HCT116 (cell line): ENCODE data around the gene CCL1. TPM values are rescaled to one million over a fixed set of nuclear protein-coding genes. Genes with fewer than 3 reads are reported as not detected.

Source experiments
- ATAC-seq: fragments of 200-7000 bp; cut with Tn5 transposase; 2 replicates; pipeline ENCODE4 v1.9.1; 2020; ENCODE audit warnings: mild to moderate bottlenecking, moderate library complexity
- BruUV-seq: library from RNA; stranded (reverse); fragments of 400-500 nt; replicated peaks from 2 replicates; lab custom pipeline; 2021; lab: Mats Ljungman, UMichigan
- CTCF ChIA-PET: fragments of 300-600 bp; sonication (Branson Sonifier 250); formaldehyde crosslinking; loops from one replicate; lab custom pipeline; 2021; ENCODE audit warnings: antibody characterized with exemption; lab: Charles Lee
- POLR2A ChIA-PET: fragments of 300-600, 350-600 bp; sonication (Branson Sonifier 250); formaldehyde crosslinking; loops from one replicate; lab custom pipeline; 2021; ENCODE audit warnings: antibody characterized with exemption; lab: Charles Lee
- RAD21 ChIA-PET, 2 experiments: fragments of 300-600 bp; sonication (Branson Sonifier 250); formaldehyde crosslinking; loops; one replicate each; lab custom pipeline; 2023; ENCODE audit warnings: low total read pairs in 2 of 2; ENCODE audit not compliant: uncharacterized antibody in 2 of 2, unreplicated experiment in 2 of 2, low non-redundant PET in 1 of 2; lab: Charles Lee
- DNase-seq: peaks from one replicate; pipeline ENCODE4 v3.0.0-alpha.2; 2010; ENCODE audit warnings: low read depth, low spot score
- H2AFZ ChIP-seq: fragments of 200-600 bp; shearing (Covaris generic), sonication (generic); 2 replicates; pipeline ENCODE4 v1.6.1; 2017; ENCODE audit warnings: low read depth, mixed run types, mixed read lengths, antibody characterized with exemption, low read length; ENCODE audit not compliant: poor library complexity, severe bottlenecking
- H3K27ac ChIP-seq: 2 replicates; pipeline ENCODE4 v1.5.1; 2012; ENCODE audit warnings: low read depth, low read length
- H3K27me3 ChIP-seq: fragments of 200-600 bp; sonication (generic); 2 replicates; pipeline ENCODE4 v1.6.1; 2016; ENCODE audit warnings: mixed run types, low read length, mixed read lengths; ENCODE audit not compliant: insufficient read depth
- H3K36me3 ChIP-seq, 2 experiments: fragments of 200-500 bp in 1 of 2; fragments of 200-600 bp in 1 of 2; sonication (Bioruptor generic) in 1 of 2; sonication (generic) in 1 of 2; 2 replicates each; pipeline versions ENCODE4 v1.5.1 to v1.6.1; 2014 to 2016; ENCODE audit warnings: low read length in 2 of 2, inconsistent platforms in 1 of 2, mixed read lengths in 1 of 2, mixed run types in 1 of 2; ENCODE audit not compliant: insufficient read depth in 2 of 2, control insufficient read depth in 1 of 2
- H3K4me1 ChIP-seq, 2 experiments: fragments of 200-600 bp in 1 of 2; sonication (generic) in 1 of 2; 2 replicates each; pipeline versions ENCODE4 v1.5.1 to v1.6.1; 2012 to 2017; ENCODE audit warnings: low read length in 2 of 2, inconsistent platforms in 1 of 2, mild to moderate bottlenecking in 1 of 2, mixed read lengths in 1 of 2, mixed run types in 1 of 2, moderate library complexity in 1 of 2; ENCODE audit not compliant: insufficient read depth in 2 of 2, control insufficient read depth in 1 of 2
- H3K4me2 ChIP-seq: fragments of 200-600 bp; sonication (generic); 2 replicates; pipeline ENCODE4 v1.6.1; 2017; ENCODE audit warnings: mixed run types, low read length, mixed read lengths
- H3K4me3 ChIP-seq, 2 experiments: fragments of 200-600 bp in 1 of 2; sonication (generic) in 1 of 2; replicated peaks in 1 of 2; 2 replicates each; pipeline ENCODE4 v1.5.1; 2011 to 2016; ENCODE audit warnings: low read length in 2 of 2, control low read depth in 1 of 2, low read depth in 1 of 2, mild to moderate bottlenecking in 1 of 2, mixed read lengths in 1 of 2, mixed run types in 1 of 2
- H3K79me2 ChIP-seq: fragments of 200-600 bp; sonication (generic); 2 replicates; pipeline ENCODE4 v1.6.1; 2017; ENCODE audit warnings: mild to moderate bottlenecking, mixed run types, low read length, moderate library complexity, mixed read lengths; ENCODE audit not compliant: insufficient read depth
- H3K9ac ChIP-seq: fragments of 200-600 bp; sonication (generic); 2 replicates; pipeline ENCODE4 v1.6.1; 2016; ENCODE audit warnings: low read length, mixed read lengths
- H3K9me2 ChIP-seq: fragments of 200-600 bp; sonication (generic), shearing (Covaris generic); 2 replicates; pipeline ENCODE4 v1.6.1; 2017; ENCODE audit warnings: mixed run types, mild to moderate bottlenecking, moderate library complexity; ENCODE audit not compliant: insufficient read depth
- H3K9me3 ChIP-seq, 2 experiments: fragments of 200-500 bp in 1 of 2; fragments of 200-600 bp in 1 of 2; sonication (Bioruptor generic) in 1 of 2; sonication (generic) in 1 of 2; 2 replicates each; pipeline ENCODE4 v1.6.1; 2014 to 2017; ENCODE audit warnings: low read length in 2 of 2, mixed read lengths in 2 of 2, inconsistent platforms in 1 of 2, low read depth in 1 of 2, mild to moderate bottlenecking in 1 of 2, mixed run types in 1 of 2, moderate library complexity in 1 of 2; ENCODE audit not compliant: control insufficient read depth in 1 of 2, insufficient read depth in 1 of 2
- H4K20me1 ChIP-seq: fragments of 200-600 bp; sonication (generic), shearing (Covaris generic); 2 replicates; pipeline ENCODE4 v1.6.1; 2017; ENCODE audit warnings: mixed run types, mild to moderate bottlenecking, moderate library complexity; ENCODE audit not compliant: insufficient read depth
- CBX3 ChIP-seq: IDR thresholded peaks from 2 replicates; pipeline ENCODE4 v1.6.1; 2012; ENCODE audit warnings: low read depth
- CEBPB ChIP-seq: IDR thresholded peaks from 2 replicates; pipeline ENCODE4 v1.6.1; 2012; ENCODE audit warnings: low read depth
- EGR1 ChIP-seq: IDR thresholded peaks from 2 replicates; pipeline ENCODE4 v1.6.1; 2012; ENCODE audit warnings: low read depth
- EZH2 ChIP-seq: fragments of 200-600 bp; sonication (generic); IDR thresholded peaks from 2 replicates; pipeline ENCODE4 v1.6.1; 2017; ENCODE audit warnings: antibody characterized with exemption, mixed run types
- EZH2phosphoT487 ChIP-seq: fragments of 200-600 bp; IDR thresholded peaks from 2 replicates; pipeline ENCODE4 v1.6.1; 2018; ENCODE audit warnings: antibody characterized with exemption, borderline replicate concordance
- FOSL1 ChIP-seq: IDR thresholded peaks from 2 replicates; pipeline ENCODE4 v1.6.1; 2012; ENCODE audit warnings: low read depth
- JUND ChIP-seq: IDR thresholded peaks from 2 replicates; pipeline ENCODE4 v1.6.1; 2012
- MAX ChIP-seq: IDR thresholded peaks from 2 replicates; pipeline ENCODE4 v1.6.1; 2012
- POLR2AphosphoS5 ChIP-seq: IDR thresholded peaks from 2 replicates; pipeline ENCODE4 v1.6.1; 2011; ENCODE audit warnings: mild to moderate bottlenecking, low read depth, low read length, moderate library complexity
- SIN3A ChIP-seq: IDR thresholded peaks from 2 replicates; pipeline ENCODE4 v1.6.1; 2012; ENCODE audit warnings: low read depth
- SRF ChIP-seq: IDR thresholded peaks from 2 replicates; pipeline ENCODE4 v1.6.1; 2012; ENCODE audit warnings: low read depth
- YY1 ChIP-seq: IDR thresholded peaks from 2 replicates; pipeline ENCODE4 v1.6.1; 2011; ENCODE audit warnings: low read length, low read depth, moderate library complexity, mild to moderate bottlenecking; ENCODE audit not compliant: insufficient replicate concordance; ENCODE audit errors: extremely low read depth
- ZBTB33 ChIP-seq: IDR thresholded peaks from 2 replicates; pipeline ENCODE4 v1.6.1; 2011; ENCODE audit warnings: mild to moderate bottlenecking, low read length, moderate library complexity; ENCODE audit not compliant: insufficient replicate concordance; ENCODE audit errors: extremely low read depth
- ZNF274 ChIP-seq: fragments of 200-500 bp; sonication (Bioruptor generic); IDR thresholded peaks from 2 replicates; pipeline ENCODE4 v1.6.1; 2014; ENCODE audit warnings: mild to moderate bottlenecking, low read depth, low read length, inconsistent platforms
- intact Hi-C: fragments of 100-400 bp; cut with micrococcal nuclease; formaldehyde crosslinking; loops from 2 replicates; pipeline ENCODE4 v1.10.0; 2022
- total RNA-seq: library from RNA; stranded (reverse); gene quantifications from one replicate; pipeline ENCODE4 v1.2.1, GENCODE V29; 2021; ENCODE audit not compliant: unreplicated experiment
- TF ChIP-seq, protein P1 (sequence below): IDR thresholded peaks from 2 replicates; pipeline ENCODE4 v1.6.1; 2012
- TF ChIP-seq, protein P2 (sequence below): IDR thresholded peaks from 2 replicates; pipeline ENCODE4 v1.6.1; 2012; ENCODE audit warnings: low read depth
- TF ChIP-seq, protein P3 (sequence below), 3 experiments: fragments of 200-600 bp in 1 of 3; sonication (generic) in 1 of 3; IDR thresholded peaks in 2 of 3; conservative IDR thresholded peaks in 1 of 3; 2 replicates each; pipeline ENCODE4 v1.5.1; 2012 to 2017; ENCODE audit warnings: low read depth in 2 of 3, low read length in 2 of 3, antibody characterized with exemption in 1 of 3, borderline replicate concordance in 1 of 3, control low read depth in 1 of 3, mild to moderate bottlenecking in 1 of 3, mixed read lengths in 1 of 3, mixed run types in 1 of 3, moderate library complexity in 1 of 3; ENCODE audit not compliant: insufficient read depth in 1 of 3

CCL1 gene
- total RNA-seq, 1 experiment from 2014 or later = not detected

DNA sequence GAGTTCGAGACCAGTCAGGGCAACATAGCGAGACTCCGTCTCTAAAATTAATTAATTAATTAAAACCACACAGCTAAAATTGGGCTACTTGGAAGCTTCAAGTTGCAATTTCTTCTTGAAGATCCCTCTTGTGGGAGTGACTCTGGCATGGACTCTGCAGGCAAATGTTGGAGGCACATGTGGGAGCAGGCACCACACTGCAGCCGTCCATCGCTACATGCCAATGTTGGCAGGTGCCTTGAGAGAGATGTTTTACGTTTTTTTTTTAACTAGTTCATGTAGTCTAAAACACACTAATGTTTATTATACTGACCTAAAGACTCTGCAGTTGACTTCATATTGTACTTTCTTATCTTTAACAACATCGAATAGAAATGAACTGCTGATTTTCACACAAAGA is 51.7 kb downstream of the CCL1 start:
- Histone ChIP-seq H3K4me3 (no peak overlapping the region), H3K79me2 (no peaks in the 10 kb centered on the region), H3K27me3 (peaks cover 8% of the 10 kb centered on the region; the same call in 1 of the 2 replicates), H3K9ac (no peak overlapping the region), H3K36me3 (no peaks in the 10 kb centered on the region), H2AFZ (no peak overlapping the region), H3K9me2 (no peaks in the 10 kb centered on the region), H3K4me2 (no peak overlapping the region), H3K9me3 (no peaks in the 10 kb centered on the region), H3K27ac (no peak overlapping the region), H3K4me1 (no peaks in the 10 kb centered on the region), H4K20me1 (no peaks in the 10 kb centered on the region)
- TF ChIP-seq JUND = no peak
- no peak for TF ChIP-seq CEBPB
- TF ChIP-seq FOSL1 = no peak
- no peak for TF ChIP-seq EZH2
- TF ChIP-seq CBX3 = no peak
- TF ChIP-seq, protein P1, sequence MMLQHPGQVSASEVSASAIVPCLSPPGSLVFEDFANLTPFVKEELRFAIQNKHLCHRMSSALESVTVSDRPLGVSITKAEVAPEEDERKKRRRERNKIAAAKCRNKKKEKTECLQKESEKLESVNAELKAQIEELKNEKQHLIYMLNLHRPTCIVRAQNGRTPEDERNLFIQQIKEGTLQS = no peak
- TF ChIP-seq SIN3A = no peak
- TF ChIP-seq, protein P2, sequence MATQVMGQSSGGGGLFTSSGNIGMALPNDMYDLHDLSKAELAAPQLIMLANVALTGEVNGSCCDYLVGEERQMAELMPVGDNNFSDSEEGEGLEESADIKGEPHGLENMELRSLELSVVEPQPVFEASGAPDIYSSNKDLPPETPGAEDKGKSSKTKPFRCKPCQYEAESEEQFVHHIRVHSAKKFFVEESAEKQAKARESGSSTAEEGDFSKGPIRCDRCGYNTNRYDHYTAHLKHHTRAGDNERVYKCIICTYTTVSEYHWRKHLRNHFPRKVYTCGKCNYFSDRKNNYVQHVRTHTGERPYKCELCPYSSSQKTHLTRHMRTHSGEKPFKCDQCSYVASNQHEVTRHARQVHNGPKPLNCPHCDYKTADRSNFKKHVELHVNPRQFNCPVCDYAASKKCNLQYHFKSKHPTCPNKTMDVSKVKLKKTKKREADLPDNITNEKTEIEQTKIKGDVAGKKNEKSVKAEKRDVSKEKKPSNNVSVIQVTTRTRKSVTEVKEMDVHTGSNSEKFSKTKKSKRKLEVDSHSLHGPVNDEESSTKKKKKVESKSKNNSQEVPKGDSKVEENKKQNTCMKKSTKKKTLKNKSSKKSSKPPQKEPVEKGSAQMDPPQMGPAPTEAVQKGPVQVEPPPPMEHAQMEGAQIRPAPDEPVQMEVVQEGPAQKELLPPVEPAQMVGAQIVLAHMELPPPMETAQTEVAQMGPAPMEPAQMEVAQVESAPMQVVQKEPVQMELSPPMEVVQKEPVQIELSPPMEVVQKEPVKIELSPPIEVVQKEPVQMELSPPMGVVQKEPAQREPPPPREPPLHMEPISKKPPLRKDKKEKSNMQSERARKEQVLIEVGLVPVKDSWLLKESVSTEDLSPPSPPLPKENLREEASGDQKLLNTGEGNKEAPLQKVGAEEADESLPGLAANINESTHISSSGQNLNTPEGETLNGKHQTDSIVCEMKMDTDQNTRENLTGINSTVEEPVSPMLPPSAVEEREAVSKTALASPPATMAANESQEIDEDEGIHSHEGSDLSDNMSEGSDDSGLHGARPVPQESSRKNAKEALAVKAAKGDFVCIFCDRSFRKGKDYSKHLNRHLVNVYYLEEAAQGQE = no peak
- no peak for TF ChIP-seq SRF
- TF ChIP-seq EGR1 = no peak
- no peak for TF ChIP-seq POLR2AphosphoS5
- TF ChIP-seq ZBTB33 = no peak
- TF ChIP-seq EZH2phosphoT487 = no peak
- no peak for TF ChIP-seq MAX
- TF ChIP-seq, protein P3, sequence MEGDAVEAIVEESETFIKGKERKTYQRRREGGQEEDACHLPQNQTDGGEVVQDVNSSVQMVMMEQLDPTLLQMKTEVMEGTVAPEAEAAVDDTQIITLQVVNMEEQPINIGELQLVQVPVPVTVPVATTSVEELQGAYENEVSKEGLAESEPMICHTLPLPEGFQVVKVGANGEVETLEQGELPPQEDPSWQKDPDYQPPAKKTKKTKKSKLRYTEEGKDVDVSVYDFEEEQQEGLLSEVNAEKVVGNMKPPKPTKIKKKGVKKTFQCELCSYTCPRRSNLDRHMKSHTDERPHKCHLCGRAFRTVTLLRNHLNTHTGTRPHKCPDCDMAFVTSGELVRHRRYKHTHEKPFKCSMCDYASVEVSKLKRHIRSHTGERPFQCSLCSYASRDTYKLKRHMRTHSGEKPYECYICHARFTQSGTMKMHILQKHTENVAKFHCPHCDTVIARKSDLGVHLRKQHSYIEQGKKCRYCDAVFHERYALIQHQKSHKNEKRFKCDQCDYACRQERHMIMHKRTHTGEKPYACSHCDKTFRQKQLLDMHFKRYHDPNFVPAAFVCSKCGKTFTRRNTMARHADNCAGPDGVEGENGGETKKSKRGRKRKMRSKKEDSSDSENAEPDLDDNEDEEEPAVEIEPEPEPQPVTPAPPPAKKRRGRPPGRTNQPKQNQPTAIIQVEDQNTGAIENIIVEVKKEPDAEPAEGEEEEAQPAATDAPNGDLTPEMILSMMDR (IDR thresholded peaks at IDR 0.05 in 2 of 3, conservative IDR thresholded peaks at IDR 0.05 in 1 of 3; ENCODE audit: borderline replicate concordance in 1 of 3, insufficient read depth in 1 of 3, low read depth in 2 of 3, low read length in 2 of 3) = no peak
- no peak for TF ChIP-seq ZNF274
- no peak for TF ChIP-seq YY1
- no TSS peak for BruUV-seq
- ChIA-PET CTCF (no interaction called here), RAD21 (no interaction called here), POLR2A (no interaction called here)
- DNase-seq (no peak), ATAC-seq (no peak)
- intact Hi-C loops = no loop called here
